HG03025 (cell line): ENCODE measurements around the gene AKAP5.

ENCODE experiments used
- ATAC-seq: cut with Tn5 transposase; IDR thresholded peaks from one replicate; pipeline ENCODE4 v1.9.1; 2021; ENCODE audit warnings: mild to moderate bottlenecking, moderate library complexity; ENCODE audit not compliant: unreplicated experiment, low FRiP score

AKAP5 gene

DNA sequence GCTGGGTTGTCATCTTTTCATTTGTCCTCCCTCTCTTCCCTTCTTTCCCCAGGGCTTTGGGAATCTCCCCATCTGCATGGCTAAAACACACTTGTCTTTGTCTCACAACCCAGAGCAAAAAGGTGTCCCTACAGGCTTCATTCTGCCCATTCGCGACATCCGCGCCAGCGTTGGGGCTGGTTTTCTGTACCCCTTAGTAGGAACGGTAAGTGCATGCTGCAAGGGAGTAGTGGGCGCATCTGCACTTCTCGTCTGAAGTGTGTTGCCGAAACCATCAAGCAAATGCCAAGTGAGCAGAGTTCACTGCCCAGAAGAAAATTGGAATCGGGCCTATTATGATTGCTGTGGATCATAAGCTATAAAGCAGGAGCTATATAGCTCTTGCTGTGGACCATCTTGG is 10.6 kb upstream of the AKAP5 start:
- no peak for ATAC-seq

DNA sequence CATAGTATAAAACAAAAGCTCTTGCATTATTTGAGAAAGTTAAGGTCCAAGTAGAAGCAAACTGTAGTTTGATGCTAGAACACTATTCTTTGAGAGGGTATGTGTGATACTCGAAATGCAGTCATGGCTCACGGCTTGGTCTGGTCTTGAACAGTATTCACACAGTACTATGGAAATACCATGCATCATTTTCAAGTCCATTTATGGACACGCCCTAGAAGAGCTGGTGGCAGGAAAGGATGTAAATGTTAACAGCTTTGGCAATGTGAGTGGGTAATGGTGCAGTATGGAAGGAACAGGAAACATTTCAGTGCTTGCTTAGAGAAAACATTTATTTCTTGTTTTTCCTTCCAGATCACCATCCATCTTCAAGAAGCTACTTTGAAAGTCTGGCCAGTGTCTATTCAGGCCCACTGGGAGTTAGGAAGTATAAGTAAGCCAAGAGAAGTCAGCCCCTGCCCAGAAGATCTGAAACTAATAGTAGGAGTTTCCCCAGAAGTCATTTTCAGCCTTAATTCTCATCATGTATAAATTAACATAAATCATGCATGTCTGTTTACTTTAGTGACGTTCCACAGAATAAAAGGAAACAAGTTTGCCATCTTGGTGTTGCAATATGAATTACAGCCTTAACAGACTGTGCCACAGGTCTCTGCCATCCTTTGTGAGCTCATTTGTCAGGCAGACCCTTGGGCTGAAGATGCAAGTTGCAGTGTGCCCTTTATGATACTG is 5.7 kb upstream of the AKAP5 start:
- ATAC-seq: no peak

DNA sequence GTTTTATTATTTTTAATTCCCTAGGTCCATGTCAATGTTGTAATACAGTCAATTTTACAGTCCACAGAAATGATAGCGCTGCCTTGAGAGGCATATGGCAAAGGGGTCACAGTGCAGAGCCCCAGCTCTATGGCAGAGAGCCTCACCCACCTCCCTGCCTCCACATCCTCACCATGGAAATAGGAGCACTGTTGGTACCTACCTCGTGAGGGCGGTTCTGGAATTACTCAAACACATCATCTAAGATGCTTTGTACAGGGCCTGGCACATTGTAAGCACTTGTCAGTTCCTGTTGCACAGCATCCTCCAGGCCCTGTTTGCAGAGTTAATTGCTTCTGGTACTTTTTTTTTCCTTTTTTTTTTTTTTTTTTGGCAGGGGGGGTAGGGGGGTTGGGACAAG is 4.1 kb upstream of the AKAP5 start:
- no peak for ATAC-seq

DNA sequence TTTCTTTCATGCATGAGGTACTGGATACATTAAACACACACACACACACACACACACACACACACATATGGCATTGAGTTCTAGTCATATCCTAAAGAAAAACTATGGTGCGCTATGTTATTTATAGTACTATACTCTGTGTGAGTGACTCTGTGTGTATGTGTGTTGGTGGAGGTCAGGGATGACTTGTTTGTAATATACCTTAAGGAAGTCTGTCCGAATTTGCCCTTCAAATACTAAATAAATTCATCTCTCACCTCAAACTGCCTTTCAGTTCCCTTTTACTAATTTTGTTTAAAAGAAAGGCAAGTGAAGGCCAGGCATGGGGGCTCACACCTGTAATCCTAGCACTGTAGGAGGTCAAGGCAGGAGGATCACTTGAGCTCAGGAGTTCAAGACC is 2.1 kb upstream of the AKAP5 start:
- no peak for ATAC-seq

DNA sequence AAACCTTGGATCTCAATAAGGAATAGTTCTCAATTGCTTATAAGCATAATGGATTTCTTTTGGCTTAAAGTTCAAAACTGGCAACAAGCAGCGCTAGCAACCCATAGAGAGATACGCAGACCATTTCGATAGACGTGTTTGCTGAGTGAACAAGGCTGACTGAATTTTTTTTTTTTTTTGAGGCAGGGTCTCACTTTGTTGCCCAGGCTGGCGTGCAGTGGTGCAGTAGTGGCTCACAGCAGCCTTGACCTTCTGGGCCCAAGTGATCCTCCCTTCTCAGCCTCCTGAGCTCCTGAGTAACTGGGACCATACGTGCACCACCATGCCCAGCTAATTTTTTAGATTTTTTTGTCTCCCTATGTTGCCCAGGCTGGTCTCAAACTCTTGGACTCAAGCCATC is 1.4 kb upstream of the AKAP5 start:
- no peak for ATAC-seq

DNA sequence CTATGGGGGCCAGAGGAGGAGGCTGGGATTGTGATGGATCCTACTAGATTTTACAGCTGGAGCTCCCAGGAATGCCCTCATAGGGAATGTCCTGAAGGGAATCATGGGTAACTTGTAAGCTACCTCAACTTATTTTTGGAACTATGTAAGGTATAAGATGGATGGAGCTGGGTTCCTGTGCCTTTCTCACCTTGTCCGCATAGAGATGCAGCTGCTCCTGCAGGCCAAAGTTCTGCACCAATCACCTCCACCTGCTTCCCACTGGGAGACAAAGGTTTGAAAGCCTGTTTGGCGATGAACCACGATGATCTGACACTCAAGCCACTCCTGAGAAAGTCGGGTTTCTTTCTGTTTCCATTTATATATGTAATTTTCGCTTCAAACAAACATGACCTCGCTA is 648 bp upstream of the AKAP5 start:
- no peak for ATAC-seq

DNA sequence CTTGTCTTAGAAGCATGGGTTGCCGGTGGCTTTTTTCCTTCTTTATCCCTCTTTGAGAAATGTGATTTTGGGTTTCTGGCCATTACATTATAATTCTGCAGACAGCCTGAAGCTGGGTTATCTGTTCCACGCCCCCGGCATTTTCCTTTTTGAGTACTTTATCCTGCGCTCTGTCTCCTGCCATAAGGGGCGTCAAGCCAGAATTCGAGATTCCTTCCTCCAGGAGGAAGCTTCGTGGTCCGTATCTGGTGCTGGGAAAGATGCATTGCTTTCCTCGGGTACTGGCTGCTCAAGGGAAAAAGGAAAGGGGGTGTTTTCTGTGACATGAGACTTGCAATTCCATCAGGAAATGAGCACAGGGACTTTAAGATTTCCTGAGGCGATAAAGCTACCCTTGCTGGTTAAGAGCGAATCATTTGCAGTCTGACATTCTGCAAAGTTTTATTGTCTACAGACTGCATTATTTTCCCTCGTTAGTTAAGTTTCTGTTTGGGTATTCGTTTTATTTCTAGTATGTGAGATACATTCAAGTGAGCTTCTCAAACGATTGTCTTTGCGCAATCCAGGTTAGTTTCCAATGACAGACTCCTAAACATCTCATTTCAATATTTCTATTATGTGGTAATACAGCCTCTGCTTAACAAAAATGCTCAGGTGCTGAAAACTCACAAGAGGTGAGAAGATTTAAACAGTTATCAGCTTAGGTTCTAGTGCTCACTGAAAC is 694 bp downstream of the AKAP5 start:
- ATAC-seq: no peak

DNA sequence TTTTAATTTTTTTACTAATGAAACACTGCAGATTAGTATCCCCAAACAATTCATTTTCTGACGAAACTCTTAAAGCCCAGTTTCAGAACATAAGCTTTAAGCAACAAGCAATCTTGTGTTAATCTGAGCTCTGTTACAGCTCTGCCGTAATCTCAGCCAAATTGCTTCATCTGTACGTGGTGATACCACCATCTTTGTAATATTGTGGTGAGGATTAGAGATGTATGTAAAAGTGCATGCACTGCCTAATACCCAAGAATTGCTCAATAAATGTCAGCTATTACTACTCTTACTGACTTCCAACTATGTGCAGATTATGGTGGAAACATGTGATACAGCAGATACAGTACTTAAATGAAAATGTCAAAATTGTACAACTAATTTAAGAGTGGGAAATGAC is 1.8 kb downstream of the AKAP5 start:
- ATAC-seq: no peak

DNA sequence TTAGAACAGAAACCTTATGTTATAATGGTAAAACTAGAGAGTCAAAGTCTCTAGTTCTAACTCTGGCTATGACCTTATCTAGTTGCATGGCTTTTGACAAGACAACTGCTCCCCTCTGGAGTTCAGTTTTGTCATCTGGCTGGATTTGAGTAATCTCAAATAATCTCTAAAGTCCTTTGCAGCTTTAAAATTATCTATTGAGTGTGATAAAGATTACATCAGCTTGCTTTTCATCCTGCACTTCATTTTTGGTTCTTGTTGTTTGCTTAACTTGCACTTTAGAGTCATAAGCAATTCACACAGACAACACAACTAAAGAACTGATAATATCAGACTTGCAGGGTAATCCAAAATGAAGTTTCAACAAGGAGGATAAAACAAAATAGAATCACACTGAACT is 2.3 kb downstream of the AKAP5 start:
- ATAC-seq: no peak

DNA sequence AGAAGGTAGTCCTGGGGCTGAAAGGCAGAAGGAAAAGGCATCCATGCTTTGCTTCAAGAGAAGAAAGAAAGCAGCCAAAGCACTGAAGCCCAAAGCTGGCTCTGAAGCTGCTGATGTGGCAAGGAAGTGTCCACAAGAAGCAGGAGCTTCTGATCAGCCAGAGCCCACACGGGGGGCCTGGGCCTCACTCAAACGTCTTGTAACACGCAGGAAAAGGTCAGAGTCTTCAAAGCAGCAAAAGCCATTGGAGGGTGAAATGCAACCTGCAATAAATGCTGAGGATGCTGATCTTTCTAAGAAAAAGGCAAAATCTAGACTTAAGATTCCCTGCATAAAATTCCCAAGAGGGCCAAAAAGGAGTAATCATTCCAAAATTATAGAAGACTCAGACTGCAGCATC is 3.2 kb downstream of the AKAP5 start:
- no peak for ATAC-seq

DNA sequence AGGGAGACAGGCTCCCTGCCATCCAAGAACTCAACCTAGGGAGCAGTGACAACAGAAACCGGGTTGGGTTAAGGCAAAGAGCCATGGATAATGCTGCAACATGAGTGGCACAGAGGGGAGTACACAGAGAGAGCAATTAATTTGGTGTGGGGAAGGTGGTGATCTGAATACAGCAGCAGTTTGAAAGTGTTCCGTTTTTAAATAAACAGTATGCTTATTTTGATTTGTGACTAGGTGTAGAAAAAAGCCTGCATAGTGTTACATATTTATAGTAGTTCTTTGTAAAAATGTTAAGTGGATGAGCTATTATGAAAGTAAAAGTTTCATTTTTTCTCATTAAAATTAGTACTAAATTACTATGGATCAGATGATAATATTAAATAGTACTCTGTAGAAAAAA is 8.7 kb downstream of the AKAP5 start:
- ATAC-seq: no peak

DNA sequence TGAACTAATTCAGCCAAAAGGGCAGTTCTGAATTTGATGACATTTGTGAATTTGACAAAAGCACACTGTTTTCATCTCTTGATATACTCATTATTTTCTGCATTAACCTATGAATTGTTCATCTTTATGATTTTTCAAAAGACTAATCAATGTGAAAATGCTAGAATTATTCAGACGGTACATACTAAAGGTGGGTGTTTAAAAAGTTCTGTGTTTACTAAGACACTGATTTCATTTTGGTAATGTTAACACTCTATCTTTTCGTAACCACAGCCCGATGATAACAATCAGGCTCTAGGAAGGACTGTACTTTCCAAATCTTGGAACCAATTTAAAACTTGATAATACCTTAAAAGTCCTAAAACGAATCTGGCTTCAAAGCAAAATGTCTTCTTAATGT is 9.4 kb downstream of the AKAP5 start:
- ATAC-seq: no peak

DNA sequence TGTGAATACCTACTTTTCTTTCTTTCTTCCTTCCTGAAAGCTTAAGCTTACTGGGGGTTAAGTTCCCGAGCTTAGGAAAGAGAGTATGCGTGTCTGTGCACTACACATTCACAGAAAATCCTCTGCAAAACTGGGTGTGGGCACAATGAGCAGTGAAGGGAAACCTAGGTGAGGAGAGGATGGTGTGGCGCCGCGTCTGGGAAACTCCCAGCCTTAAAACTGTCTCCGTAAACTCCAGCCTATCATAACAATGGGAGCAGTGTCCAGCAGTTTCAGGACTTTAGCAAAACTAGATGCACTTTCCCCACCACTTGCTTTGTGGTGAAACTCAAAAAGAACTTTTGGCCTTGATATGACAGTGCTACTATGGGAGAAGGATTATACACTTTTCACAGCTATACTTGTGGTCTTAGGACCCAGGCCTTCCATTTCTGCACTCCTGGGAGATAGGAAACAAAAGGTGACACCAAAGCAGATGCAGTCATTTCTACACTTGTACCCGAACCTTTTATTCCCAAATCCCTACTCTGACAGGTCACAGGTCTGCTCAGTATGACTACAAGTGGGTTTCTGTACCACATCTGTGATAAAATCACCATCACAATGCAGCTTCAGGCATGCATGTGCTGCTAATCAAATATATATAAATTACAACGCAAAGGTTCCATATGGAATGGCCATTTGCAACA is 10.4 kb downstream of the AKAP5 start:
- ATAC-seq: no peak

DNA sequence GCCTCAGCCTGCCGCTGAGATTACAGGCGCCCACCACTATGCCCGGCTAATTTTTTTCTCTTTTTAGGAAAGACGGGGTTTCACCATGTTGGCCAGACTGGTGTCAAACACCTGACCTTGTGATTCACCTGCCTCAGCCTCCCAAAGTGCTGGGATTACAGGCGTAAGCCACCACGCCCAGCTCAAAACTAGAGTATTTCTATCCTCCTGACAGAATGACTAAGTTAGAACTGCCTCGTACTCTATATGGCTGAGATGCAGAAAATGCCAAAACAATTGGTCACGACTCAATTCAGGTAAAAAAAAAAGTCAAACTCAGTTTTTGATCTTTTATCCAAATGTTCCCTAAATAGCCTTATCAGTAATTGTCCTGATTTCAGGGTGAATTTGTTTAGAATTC is 11.1 kb downstream of the AKAP5 start:
- ATAC-seq: no peak

DNA sequence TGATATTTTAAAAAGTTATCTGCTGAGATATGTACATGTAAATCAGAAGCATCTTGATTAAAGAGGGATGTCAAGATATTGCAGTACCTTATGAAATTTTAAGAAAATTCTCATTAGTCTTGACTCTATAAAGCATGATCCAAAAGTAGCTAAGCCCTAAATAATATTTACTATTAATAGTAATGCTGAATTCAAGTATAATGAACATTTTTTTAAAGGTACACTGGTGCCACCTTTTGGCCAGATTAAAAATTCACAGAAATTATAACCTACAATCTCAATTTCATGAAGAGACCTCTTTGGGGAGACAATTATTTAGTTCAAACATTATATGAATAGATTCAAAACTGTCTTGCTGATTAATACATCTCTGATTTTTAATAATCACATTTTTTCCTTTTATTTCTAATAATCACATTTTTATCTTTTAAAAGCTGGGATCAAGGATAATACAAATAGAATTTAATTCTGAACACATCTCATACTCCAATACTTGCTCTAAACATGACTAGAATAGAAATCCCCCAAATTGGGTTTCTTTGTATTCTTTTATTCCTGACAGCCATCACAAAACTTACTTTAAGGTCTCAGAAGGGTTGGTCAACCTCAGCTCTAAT is 13.4 kb downstream of the AKAP5 start:
- ATAC-seq: no peak

DNA sequence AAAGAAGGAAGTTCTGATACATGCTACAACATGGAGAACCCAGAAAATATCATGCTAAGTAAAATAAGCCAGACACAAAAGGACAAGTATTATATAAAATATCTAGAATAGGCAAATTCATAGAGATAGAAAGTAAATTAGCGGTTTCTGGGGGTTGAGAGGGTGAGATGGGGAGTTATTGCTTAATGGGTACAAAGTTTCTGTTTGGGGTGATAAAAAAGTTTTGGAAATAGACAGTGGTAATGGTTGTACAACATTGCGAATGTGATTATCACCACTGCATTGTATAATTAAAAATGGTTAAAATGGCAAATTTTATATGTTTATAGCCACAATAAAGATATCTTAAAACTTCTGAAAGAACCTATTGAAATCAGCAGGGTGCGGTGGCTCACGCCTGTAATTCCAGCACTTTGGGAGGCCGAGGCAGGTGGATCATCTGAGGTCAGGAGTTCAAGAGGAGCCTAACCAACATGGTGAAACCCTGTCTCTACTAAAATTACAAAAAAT is 23.3 kb downstream of the AKAP5 start:
- no peak for ATAC-seq

DNA sequence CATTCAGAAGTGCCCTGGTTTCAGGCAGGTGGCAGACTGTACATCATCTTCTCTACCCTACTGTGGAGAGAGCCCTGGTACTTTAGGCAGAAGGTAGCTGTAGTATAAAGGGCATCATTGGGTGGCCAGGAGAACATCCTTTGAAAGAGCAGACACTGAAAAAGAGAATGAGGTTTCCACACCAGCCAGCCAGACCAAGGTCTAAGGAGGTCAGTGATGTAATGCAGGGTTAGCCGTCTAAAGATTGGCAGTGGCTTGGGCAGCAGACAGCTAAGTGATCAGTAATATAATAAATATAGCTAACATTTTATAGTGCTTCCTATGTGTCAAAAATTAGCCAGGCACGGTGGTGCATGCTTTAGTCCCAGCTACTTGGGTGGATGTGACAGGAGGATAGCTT is 26.3 kb downstream of the AKAP5 start:
- no peak for ATAC-seq

DNA sequence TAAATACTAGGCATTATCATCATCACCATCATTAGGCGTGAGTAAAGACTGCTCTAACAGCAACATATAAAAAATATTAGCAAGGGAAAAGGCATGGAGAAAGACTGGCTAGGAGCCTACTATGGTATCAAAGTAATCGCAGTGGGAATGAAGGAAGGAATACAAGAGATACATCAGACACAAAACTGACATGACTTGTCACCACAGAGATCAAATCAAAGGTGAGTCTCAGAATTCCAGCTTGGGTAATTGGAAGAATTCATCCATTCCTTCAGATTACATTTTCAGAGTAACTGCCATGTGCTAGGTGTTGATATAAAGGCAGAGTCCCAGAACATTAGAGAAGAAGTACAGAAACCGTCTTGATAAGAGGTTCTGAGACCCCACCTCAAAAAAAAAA is 28.2 kb downstream of the AKAP5 start:
- ATAC-seq: no peak

DNA sequence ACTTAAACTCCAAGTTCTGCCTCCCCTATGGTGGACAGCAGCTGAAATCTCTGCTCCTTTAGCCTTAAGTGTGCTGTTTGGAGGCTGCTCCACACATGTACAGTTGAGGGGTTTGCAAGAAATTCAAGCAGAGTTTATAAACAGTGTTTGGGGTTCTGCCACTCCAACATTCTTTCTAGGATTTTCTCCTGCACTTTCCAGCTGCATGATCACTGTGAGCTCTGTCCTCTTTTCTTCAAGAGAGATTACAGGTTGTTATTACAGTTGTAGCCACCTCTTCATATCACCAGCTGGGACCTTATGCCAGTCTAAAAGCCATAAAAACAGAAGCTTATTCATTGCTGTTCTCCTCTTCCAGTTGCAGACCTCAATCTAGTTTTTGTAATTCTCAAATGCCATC is 30.0 kb downstream of the AKAP5 start:
- ATAC-seq: no peak

DNA sequence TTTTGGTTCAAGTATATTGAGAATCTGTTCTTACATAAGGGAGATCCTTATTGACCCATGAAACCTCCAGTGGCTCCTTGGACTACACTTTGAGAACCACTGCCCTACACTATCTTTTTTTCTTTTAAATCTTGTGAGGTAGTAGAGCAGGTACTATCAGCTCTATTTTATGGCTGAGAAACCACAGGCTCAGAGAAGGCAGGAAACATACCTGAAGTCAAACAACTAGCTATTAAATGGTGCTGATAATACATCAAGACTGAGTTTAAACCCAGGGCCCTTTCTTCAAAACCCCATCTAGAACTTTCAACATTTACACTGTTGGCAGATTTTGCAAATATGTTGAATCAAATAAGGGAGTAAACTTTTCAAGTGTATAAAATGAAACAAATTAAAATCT is 31.5 kb downstream of the AKAP5 start:
- ATAC-seq: no peak

DNA sequence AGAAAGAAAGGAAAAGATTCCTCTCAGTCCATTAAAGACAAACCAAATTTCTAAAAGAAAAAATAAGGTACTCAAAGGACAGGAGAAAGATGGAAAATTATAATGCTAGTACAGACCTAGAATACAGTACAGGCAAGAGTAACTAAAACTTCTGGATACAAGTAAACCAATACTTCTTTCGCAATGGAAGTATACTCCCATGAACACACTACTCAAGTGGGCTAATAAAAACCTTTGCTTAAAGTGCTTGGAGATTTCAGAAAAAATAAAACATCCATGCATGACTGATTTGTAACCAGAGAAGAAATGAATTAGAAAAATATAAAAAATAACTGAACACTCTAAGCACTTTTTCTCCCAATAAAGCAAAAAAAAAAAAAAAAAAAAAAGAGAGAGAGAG is 34.8 kb downstream of the AKAP5 start:
- no peak for ATAC-seq
